ENCODE data around the gene LIF. TPM values are rescaled to one million over a fixed set of nuclear protein-coding genes. Genes with fewer than 3 reads are reported as not detected.

Gene LIF
- total and polyA plus RNA-seq, 2 donors (not counting 3 experiments of a cell fraction or from before 2014, with no cell fraction given) = 0.12 to 0.27 TPM

- H3K9me1 ChIP-seq (replicated peaks; ENCODE audit: control insufficient read depth, extremely low read depth, insufficient read depth, low read length) = no peaks in the 10 kb centered on the region
- peaks cover 33% of the 10 kb centered on the region for H3K4me1 ChIP-seq (ENCODE audit: control insufficient read depth, extremely low read depth, insufficient read depth, low read length)
- H3K79me2 ChIP-seq (ENCODE audit: control insufficient read depth, insufficient read depth, low read length) = no peaks in the 10 kb centered on the region
- dilution Hi-C loops (cut with MboI; ENCODE audit: extremely low pct_ligation_motif_present, low sequenced_read_pairs) (no loop called here), intact Hi-C loops (cut with micrococcal nuclease) (no loop called here)
- ChIA-PET POLR2A (no interaction called here), CTCF (no interaction called here)
- H3K27ac ChIP-seq (ENCODE audit: insufficient read depth, low read depth, low read length) = no peak overlapping the region
- H3K27me3 ChIP-seq (ENCODE audit: control insufficient read depth in 2 of 2, insufficient read depth in 2 of 2, low read length in 2 of 2) = peaks cover 0 to 7% of the 10 kb centered on the region in 2 experiments
- no TSS peak for BruUV-seq (replicated peaks)
- no peak overlapping the region for H2AFZ ChIP-seq (ENCODE audit: low read depth, low read length)
- H3K36me3 ChIP-seq (ENCODE audit: control insufficient read depth in 2 of 2, extremely low read depth in 1 of 2, insufficient read depth in 2 of 2, low read length in 2 of 2) = no peaks in the 10 kb centered on the region
- DNase-seq (ENCODE audit: low read depth, low spot score) = no peak
- H3K9ac ChIP-seq (replicated peaks; ENCODE audit: extremely low read depth, insufficient read depth, low read length) = no peak overlapping the region
- H3K4me2 ChIP-seq (ENCODE audit: insufficient read depth, low read length) = no peak overlapping the region
- TF ChIP-seq MAX (IDR thresholded peaks at IDR 0.05; ENCODE audit: insufficient read depth, insufficient read length) (no peak), EZH2 (IDR thresholded peaks at IDR 0.05; ENCODE audit: borderline replicate concordance, low read depth, low read length, severe bottlenecking) (no peak), POLR2A (IDR thresholded peaks at IDR 0.05; ENCODE audit: low read depth, low read length) (no peak), GATA2 (IDR thresholded peaks at IDR 0.05; ENCODE audit: insufficient read depth, insufficient read length, low read depth, low read length) (no peak), POLR2AphosphoS5 (IDR thresholded peaks at IDR 0.05; ENCODE audit: insufficient read depth, low read depth, low read length) (no peak)
- no peaks in the 10 kb centered on the region for H4K20me1 ChIP-seq (replicated peaks; ENCODE audit: control insufficient read depth, extremely low read depth, insufficient read depth, low read length)
- H3K4me3 ChIP-seq (replicated peaks in 1 of 3; ENCODE audit: insufficient read depth in 1 of 3, low read depth in 1 of 3, low read length in 3 of 3) = no peak overlapping the region
- no peaks in the 10 kb centered on the region for H3K9me3 ChIP-seq (replicated peaks; ENCODE audit: control insufficient read depth, insufficient read depth, low read length)
- no peak for FAIRE-seq
Measured at GRCh38 chr22:30211124-30211820, 35.3 kb downstream of the LIF start.

- no peak overlapping the region for H3K4me2 ChIP-seq (ENCODE audit: insufficient read depth, low read length)
- H3K27ac ChIP-seq (ENCODE audit: insufficient read depth, low read depth, low read length) = no peak overlapping the region
- H4K20me1 ChIP-seq (replicated peaks; ENCODE audit: control insufficient read depth, extremely low read depth, insufficient read depth, low read length) = no peaks in the 10 kb centered on the region
- intact Hi-C loops (cut with micrococcal nuclease) (no loop called here), dilution Hi-C loops (cut with MboI; ENCODE audit: extremely low pct_ligation_motif_present, low sequenced_read_pairs) (no loop called here)
- no peaks in the 10 kb centered on the region for H3K79me2 ChIP-seq (ENCODE audit: control insufficient read depth, insufficient read depth, low read length)
- POLR2A ChIA-PET = no interaction called here
- peaks cover 0 to 4% of the 10 kb centered on the region in 2 experiments for H3K27me3 ChIP-seq (ENCODE audit: control insufficient read depth in 2 of 2, insufficient read depth in 2 of 2, low read length in 2 of 2)
- DNase-seq (ENCODE audit: low read depth, low spot score) = no peak
- no peak overlapping the region for H3K4me3 ChIP-seq (replicated peaks in 1 of 3; ENCODE audit: insufficient read depth in 1 of 3, low read depth in 1 of 3, low read length in 3 of 3)
- TF ChIP-seq CTCF (IDR thresholded peaks at IDR 0.05; ENCODE audit: extremely low read depth in 1 of 2, insufficient read depth in 1 of 2, low read depth in 1 of 2, low read length in 2 of 2) (no peak), GATA2 (IDR thresholded peaks at IDR 0.05; ENCODE audit: insufficient read depth, insufficient read length, low read depth, low read length) (no peak), POLR2A (IDR thresholded peaks at IDR 0.05; ENCODE audit: low read depth, low read length) (no peak), MAX (IDR thresholded peaks at IDR 0.05; ENCODE audit: insufficient read depth, insufficient read length) (no peak), MYC (IDR thresholded peaks at IDR 0.05; ENCODE audit: low read depth, low read length) (no peak), JUN (IDR thresholded peaks at IDR 0.05; ENCODE audit: borderline replicate concordance, insufficient read depth, insufficient read length, low read depth) (no peak), FOS (IDR thresholded peaks at IDR 0.05; ENCODE audit: borderline replicate concordance, insufficient read depth, low read length) (no peak), POLR2AphosphoS5 (IDR thresholded peaks at IDR 0.05; ENCODE audit: insufficient read depth, low read depth, low read length) (no peak), EZH2 (IDR thresholded peaks at IDR 0.05; ENCODE audit: borderline replicate concordance, low read depth, low read length, severe bottlenecking) (no peak)
- FAIRE-seq = no peak
- peaks cover 36% of the 10 kb centered on the region for H3K4me1 ChIP-seq (ENCODE audit: control insufficient read depth, extremely low read depth, insufficient read depth, low read length)
- BruUV-seq (replicated peaks) = no TSS peak
- no peak overlapping the region for H3K9ac ChIP-seq (replicated peaks; ENCODE audit: extremely low read depth, insufficient read depth, low read length)
- CTCF ChIA-PET = interaction anchor here (2.1 kb wide), 1 partner anchor 14 kb away, joined by 6 read pairs; no protein-coding TSS in a partner anchor
- no peaks in the 10 kb centered on the region for H3K9me1 ChIP-seq (replicated peaks; ENCODE audit: control insufficient read depth, extremely low read depth, insufficient read depth, low read length)
- H3K9me3 ChIP-seq (replicated peaks; ENCODE audit: control insufficient read depth, insufficient read depth, low read length) = no peaks in the 10 kb centered on the region
- no peak overlapping the region for H2AFZ ChIP-seq (ENCODE audit: low read depth, low read length)
- H3K36me3 ChIP-seq (ENCODE audit: control insufficient read depth in 2 of 2, extremely low read depth in 1 of 2, insufficient read depth in 2 of 2, low read length in 2 of 2) = no peaks in the 10 kb centered on the region
Measured at GRCh38 chr22:30210235-30210909, 36.2 kb downstream of the LIF start.
